HG03025 (cell line): ENCODE measurements around the gene TLK2.
"Not testable (repeated sequence)": the region's sequence is repeated elsewhere in the genome, so short reads cannot be mapped to it uniquely, and the experiment has no call there.

Experiments
- ATAC-seq: cut with Tn5 transposase; IDR thresholded peaks from one replicate; pipeline ENCODE4 v1.9.1; 2021; ENCODE audit warnings: mild to moderate bottlenecking, moderate library complexity; ENCODE audit not compliant: unreplicated experiment, low FRiP score

TLK2 gene

GRCh38 chr17:62552851-62553659, 74.4 kb downstream of the TLK2 start:
- ATAC-seq: not testable (repeated sequence)

DNA sequence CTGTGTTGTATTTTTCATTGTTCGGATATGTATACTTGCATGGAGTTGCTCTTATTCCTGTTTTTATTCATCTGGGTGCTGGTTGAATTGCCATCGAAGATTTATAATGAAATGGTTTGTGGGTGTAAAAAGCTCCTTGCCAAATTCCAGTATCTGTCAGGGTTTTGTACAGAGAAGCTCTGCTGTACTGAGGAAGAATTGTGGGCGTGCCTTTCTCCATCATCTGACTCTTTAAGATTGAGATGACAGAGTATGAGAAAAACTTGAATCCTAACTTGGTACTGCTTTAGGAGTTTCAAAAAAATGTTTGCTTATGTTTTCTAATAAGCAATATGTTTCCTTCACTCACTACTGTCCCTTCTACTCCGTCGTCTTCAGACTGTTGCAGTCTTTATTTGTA, 78.9 kb downstream of the TLK2 start:
- not testable (repeated sequence) for ATAC-seq

- not testable (repeated sequence) for ATAC-seq
Measured at GRCh38 chr17:62558941-62559340, 80.3 kb downstream of the TLK2 start.

DNA sequence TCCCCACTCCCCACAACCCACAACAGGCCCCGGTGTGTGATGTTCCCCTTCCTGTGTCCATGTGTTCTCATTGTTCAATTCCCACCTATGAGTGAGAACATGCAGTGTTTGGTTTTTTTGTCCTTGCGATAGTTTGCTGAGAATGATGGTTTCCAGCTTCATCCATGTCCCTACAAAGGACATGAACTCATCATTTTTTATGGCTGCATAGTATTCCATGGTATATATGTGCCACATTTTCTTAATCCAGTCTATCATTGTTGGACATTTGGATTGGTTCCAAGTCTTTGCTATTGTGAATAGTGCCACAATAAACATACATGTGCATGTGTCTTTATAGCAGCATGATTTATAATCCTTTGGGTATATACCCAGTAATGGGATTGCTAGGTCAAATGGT, 82.3 kb downstream of the TLK2 start:
- not testable (repeated sequence) for ATAC-seq

GRCh38 chr17:62562656-62563055, 84.0 kb downstream of the TLK2 start:
- ATAC-seq: no peak

- no peak for ATAC-seq
Measured at GRCh38 chr17:62565817-62566216, 87.2 kb downstream of the TLK2 start.

DNA sequence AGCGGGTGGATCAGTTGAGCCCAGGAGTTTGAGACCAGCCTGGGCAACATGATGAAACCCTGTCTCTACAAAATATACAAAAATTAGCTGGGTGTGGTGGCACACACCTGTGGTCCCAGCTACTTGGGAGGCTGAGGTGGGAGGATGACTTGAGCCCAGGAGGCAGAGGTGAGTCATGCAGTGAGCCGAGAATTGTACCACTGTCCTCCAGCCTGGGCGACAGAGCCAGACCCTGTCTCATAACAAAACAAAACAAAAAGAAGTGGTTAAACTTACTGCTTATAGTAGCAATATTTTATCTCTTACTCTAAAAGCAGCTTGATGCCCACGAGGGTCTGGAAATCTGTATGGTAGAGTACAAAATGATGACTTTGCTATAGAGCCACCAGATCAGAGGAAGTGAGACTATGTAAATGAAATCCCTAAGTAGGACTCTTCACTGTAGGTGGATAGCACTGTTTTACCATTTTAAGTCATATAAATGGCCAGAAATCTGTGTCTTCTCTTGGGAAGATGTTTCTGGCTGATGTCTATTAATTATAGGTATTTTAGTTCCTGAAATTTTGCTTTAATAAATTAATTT, 88.5 kb downstream of the TLK2 start:
- ATAC-seq: no peak

- ATAC-seq: no peak
Measured at GRCh38 chr17:62572488-62572887, 93.9 kb downstream of the TLK2 start.

GRCh38 chr17:62572888-62573401, 94.3 kb downstream of the TLK2 start:
- no peak for ATAC-seq

GRCh38 chr17:62573480-62574117, 95.0 kb downstream of the TLK2 start:
- no peak for ATAC-seq

GRCh38 chr17:62576382-62576781, 97.8 kb downstream of the TLK2 start:
- no peak for ATAC-seq

GRCh38 chr17:62578757-62579487, 100.3 kb downstream of the TLK2 start:
- no peak for ATAC-seq

GRCh38 chr17:62580947-62581346, 102.3 kb downstream of the TLK2 start:
- no peak for ATAC-seq

DNA sequence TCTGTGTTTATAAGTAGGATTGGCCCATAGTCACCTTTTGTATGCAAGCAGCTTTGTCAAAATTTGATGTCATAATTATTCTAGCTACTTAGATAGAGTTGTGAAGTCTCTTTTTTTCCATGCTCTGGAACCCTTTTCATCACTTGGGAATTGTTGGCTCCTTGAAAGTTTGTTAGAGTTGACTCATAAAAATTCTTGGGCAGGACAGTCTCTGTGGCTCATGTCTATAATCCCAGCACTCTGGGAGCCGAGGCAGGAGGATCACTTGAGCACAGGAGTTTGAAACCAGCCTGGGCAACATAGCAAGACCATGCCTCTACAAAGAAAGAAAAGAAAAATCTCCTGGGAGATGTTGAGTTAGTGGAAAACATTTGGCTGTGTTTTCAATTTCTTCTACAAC, 103.1 kb downstream of the TLK2 start:
- no peak for ATAC-seq

- ATAC-seq: no peak
Measured at GRCh38 chr17:62587554-62587953, 108.9 kb downstream of the TLK2 start.

DNA sequence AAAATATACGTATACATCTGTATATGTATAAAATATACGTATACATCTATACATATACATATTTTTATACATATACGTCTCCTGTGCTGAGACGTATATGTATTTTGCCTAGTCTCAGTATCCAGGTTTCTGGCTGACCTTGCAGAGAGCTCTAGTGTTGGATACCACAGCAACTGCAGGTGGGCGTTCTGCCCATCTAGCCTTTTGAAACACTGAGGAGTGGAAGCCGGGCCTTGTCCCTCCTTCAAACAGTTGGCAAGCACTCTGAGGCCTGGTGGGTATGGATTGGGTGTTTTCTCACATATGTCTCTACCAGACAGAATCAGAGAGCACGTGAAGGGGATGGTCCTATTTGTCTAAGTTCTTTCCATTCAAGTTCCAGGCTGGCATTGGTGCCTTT, 109.5 kb downstream of the TLK2 start:
- ATAC-seq: no peak

- no peak for ATAC-seq
Measured at GRCh38 chr17:62591333-62591732, 112.7 kb downstream of the TLK2 start.

GRCh38 chr17:62591822-62592221, 113.2 kb downstream of the TLK2 start:
- not testable (repeated sequence) for ATAC-seq

DNA sequence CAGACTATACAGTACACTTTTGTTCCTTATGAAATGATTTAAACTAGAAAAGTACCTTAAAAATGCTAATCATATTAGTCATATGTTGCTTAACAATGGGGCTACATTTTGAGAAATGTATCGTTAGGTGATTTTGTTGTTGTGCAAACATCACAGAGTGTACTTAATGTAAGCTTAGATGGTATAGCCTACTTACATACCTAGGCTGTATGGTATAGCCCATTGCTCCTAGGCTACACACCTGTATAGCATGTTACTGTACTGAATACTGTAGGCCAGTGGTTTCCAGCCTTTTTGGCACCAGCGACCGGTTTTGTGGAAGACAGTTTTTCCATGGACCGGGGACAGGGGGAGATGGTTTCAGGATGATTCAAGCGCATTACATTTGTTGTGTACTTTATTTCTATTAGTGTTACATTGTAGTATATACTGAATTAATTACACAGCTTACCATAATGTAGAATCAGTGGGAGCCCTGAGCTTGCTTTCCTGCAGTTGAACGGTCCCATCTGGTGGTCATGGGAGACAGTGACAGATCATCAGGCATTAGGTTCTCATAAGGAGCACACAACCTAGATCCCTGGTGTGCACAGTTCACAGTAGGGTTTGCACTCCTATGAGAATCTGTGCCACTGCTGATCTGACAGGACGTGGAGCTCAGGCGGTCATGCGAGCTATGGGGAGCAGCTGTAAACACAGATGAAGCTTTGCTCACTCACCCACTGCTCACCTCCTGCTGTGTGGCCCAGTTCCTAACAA, 113.9 kb downstream of the TLK2 start:
- ATAC-seq: no peak

GRCh38 chr17:62595484-62595883, 116.9 kb downstream of the TLK2 start:
- ATAC-seq: no peak
